RWPE1 (cell line): ENCODE results near the gene GTPBP8.

Source experiments
- CTCF ChIA-PET: fragments of 350-600 bp; sonication (Branson Sonifier 250); formaldehyde crosslinking; extraction: SDS; loops from one replicate; lab custom pipeline; 2021; lab: Yijun Ruan, JAX
- POLR2A ChIA-PET: fragments of 400-600 bp; formaldehyde crosslinking; extraction: SDS; loops from one replicate; lab custom pipeline; 2020; ENCODE audit warnings: antibody characterized with exemption; ENCODE audit not compliant: low non-redundant PET; lab: Yijun Ruan, JAX
- DNase-seq: peaks from one replicate; pipeline ENCODE4 v3.0.0; 2012; ENCODE audit warnings: low spot score
- H3K27ac ChIP-seq: fragments of 450-650 bp; 2 replicates; pipeline ENCODE4 v1.5.1; 2017
- CTCF ChIP-seq: fragments of 450-650 bp; conservative IDR thresholded peaks from 2 replicates; pipeline ENCODE4 v1.5.1; 2017; ENCODE audit warnings: low read depth, mild to moderate bottlenecking

The GTPBP8 gene

GRCh38 chr3:112984485-112984884, 6.3 kb upstream of the GTPBP8 start:
- no peak for TF ChIP-seq CTCF
- ChIA-PET CTCF (interaction anchor here (0.6 kb wide), 1 partner anchor 12 kb away, joined by 3 read pairs; no protein-coding TSS in a partner anchor), POLR2A (no interaction called here)
- no peak overlapping the region for H3K27ac ChIP-seq
- DNase-seq: no peak

DNA sequence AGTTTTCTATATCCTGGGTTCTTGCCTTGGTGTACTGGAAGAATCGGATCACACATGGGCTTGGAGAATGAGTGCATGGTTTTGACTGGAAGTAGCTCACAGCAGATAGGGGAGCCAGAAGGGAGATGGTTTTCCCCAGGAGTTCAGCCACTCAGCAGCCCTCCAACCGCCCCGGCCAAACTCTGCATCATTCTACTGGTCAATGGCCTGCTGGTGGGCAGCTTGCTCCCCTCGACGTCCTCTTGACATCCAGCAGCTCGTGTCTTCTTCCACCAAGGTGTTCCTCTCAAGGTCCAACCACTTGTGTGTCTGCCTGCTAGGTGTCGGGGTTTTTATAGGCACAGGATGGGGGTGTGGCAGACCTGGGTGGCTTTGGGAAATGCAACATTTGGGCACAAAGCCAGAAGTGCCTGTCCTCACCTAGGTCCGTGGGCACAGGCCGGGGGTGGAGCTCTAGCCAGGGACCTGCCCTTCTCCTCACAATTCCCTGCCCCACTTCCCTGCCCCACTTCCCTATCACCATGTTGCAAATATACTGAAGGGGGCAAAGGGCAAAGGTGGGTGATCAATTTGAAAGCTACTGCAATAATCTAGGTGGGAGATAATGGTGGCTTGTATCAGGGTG, 3.0 kb upstream of the GTPBP8 start:
- POLR2A ChIA-PET: no interaction called here
- DNase-seq: no peak
- CTCF ChIA-PET: interaction anchor here (0.8 kb wide), 1 partner anchor 346 kb away, joined by 3 read pairs; no protein-coding TSS in a partner anchor
- no peak overlapping the region for H3K27ac ChIP-seq
- TF ChIP-seq CTCF: no peak

GRCh38 chr3:112995800-112996199, 5.0 kb downstream of the GTPBP8 start:
- ChIA-PET POLR2A (no interaction called here), CTCF (interaction anchor here (0.9 kb wide), 1 partner anchor 16 kb away, joined by 3 read pairs; no protein-coding TSS in a partner anchor)
- no peak for TF ChIP-seq CTCF
- DNase-seq: no peak
- no peak overlapping the region for H3K27ac ChIP-seq

DNA sequence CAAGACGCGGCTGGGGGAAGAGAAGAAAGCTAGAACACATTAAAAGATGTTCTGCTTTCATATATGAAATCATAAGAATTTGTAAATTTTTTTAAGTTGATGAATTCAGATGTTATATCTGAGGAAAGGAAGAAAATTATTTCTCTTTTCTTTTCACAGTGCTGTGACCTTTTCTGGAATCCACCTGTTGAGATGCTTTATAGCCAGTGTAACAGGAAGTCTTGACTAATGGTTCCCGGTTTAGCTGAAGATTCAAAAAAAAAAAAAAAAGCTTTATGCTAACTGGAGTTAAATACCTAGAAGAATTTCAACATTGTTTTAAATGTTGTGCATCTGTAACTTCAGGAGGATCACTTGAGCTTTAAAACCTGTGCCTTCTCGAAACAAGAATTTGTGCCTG, 9.9 kb downstream of the GTPBP8 start:
- CTCF ChIA-PET: interaction anchor here (0.6 kb wide), 2 partner anchors 21 to 470 kb away, joined by 8 to 9 read pairs; no protein-coding TSS in a partner anchor

DNA sequence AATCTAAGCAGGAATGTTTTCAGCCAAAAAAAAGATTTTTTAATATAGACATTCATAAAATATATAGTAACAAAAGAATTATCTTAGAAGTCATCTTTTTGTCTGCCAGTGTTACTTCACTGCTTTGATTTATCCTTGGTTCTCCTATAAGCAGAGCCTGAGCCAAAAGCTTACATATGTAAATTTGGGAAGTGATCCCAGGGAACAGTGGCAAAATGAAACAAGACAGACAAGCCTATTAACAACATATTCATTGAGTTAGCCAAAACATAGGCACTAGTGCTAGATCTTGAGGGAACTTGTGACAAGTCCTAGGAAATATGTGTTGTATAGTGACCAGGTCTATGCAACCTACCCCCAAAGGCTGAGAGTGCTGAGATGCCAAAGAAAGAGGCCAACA, 11.3 kb downstream of the GTPBP8 start:
- POLR2A ChIA-PET: no interaction called here
- no peak for TF ChIP-seq CTCF
- CTCF ChIA-PET: interaction anchor here (0.9 kb wide), 1 partner anchor 188 kb away, joined by 3 read pairs; no protein-coding TSS in a partner anchor
- DNase-seq: no peak
- H3K27ac ChIP-seq: no peak overlapping the region

More for the DNA sequence above, 9.9 kb downstream of the GTPBP8 start:
- no peak overlapping the region for H3K27ac ChIP-seq
- no peak for DNase-seq
- POLR2A ChIA-PET: no interaction called here
- TF ChIP-seq CTCF: no peak

GRCh38 chr3:113002679-113003078, 11.9 kb downstream of the GTPBP8 start:
- ChIA-PET CTCF (interaction anchor here (0.6 kb wide), 1 partner anchor 191 kb away, joined by 4 read pairs; no protein-coding TSS in a partner anchor), POLR2A (no interaction called here)
- no peak for TF ChIP-seq CTCF
- no peak for DNase-seq
- no peak overlapping the region for H3K27ac ChIP-seq
